Natural killer cell (primary cell): ENCODE results near the gene CACNA1B. TPM values are rescaled to one million over a fixed set of nuclear protein-coding genes. Genes with fewer than 3 reads are reported as not detected.

ENCODE experiments used
- ATAC-seq, 3 donors: fragments of 150-1000 bp in 2 of 3; fragments of 200-7000 bp in 1 of 3; cut with Tn5 transposase; 1 replicate in 1 of 3; 2 replicates in 2 of 3; pipeline ENCODE4 v1.10.0; 2021; ENCODE audit warnings: mild to moderate bottlenecking in 2 of 3, moderate library complexity in 2 of 3
- DNase-seq, 2 donors: peaks; one replicate each; pipeline versions ENCODE4 v3.0.0 to v3.0.0-alpha.2; 2013 to 2021; ENCODE audit warnings: mixed read lengths in 1 of 2
- H3K27ac ChIP-seq: one replicate; pipeline ENCODE4 v1.5.1; 2013; ENCODE audit warnings: mild to moderate bottlenecking, low read length
- H3K27me3 ChIP-seq: one replicate; pipeline ENCODE4 v1.6.1; 2013; ENCODE audit warnings: low read length; ENCODE audit not compliant: control insufficient read depth, insufficient read depth
- H3K36me3 ChIP-seq: one replicate; pipeline ENCODE4 v1.6.1; 2013; ENCODE audit warnings: low read length; ENCODE audit not compliant: control insufficient read depth, insufficient read depth
- H3K4me1 ChIP-seq: one replicate; pipeline ENCODE4 v1.6.1; 2013; ENCODE audit warnings: low read length; ENCODE audit not compliant: control insufficient read depth, insufficient read depth
- H3K4me3 ChIP-seq: one replicate; pipeline ENCODE4 v1.5.1; 2013; ENCODE audit warnings: low read length
- H3K9me3 ChIP-seq: one replicate; pipeline ENCODE4 v1.6.1; 2013; ENCODE audit warnings: low read length; ENCODE audit not compliant: control insufficient read depth, insufficient read depth
- H3K27ac Mint-ChIP-seq, 2 donors: one replicate each; pipeline ENCODE4 v1.8.0; 2022; ENCODE audit warnings: mild to moderate bottlenecking in 2 of 2, mixed read lengths in 2 of 2, moderate library complexity in 1 of 2
- H3K27me3 Mint-ChIP-seq, 2 donors: one replicate each; pipeline ENCODE4 v1.8.0; 2022; ENCODE audit warnings: low read depth in 2 of 2, mixed read lengths in 2 of 2
- H3K36me3 Mint-ChIP-seq: one replicate; pipeline ENCODE4 v1.8.0; 2022; ENCODE audit warnings: mixed read lengths
- H3K4me1 Mint-ChIP-seq, 2 donors: one replicate each; pipeline ENCODE4 v1.8.0; 2022; ENCODE audit warnings: mixed read lengths in 2 of 2
- H3K4me3 Mint-ChIP-seq: one replicate; pipeline ENCODE4 v1.8.0; 2022; ENCODE audit warnings: mild to moderate bottlenecking, moderate library complexity, mixed read lengths
- H3K9me3 Mint-ChIP-seq, 2 donors: one replicate each; pipeline ENCODE4 v1.8.0; 2022; ENCODE audit warnings: mixed read lengths in 2 of 2
- WGBS: methylation state at CpG from one replicate; pipeline ENCODE4 v1.1.7; 2013; ENCODE audit warnings: missing lambda C conversion rate; ENCODE audit not compliant: insufficient coverage; 5-methylcytosine and 5-hydroxymethylcytosine counted together
- intact Hi-C: fragments of 100-400 bp; cut with micrococcal nuclease; formaldehyde crosslinking; loops from one replicate; pipeline ENCODE4 v1.14.2; 2022
- total RNA-seq, 4 donors: library from RNA; stranded (reverse); fragments of 120-200 nt in 1 of 4; gene quantifications; one replicate each; pipeline versions ENCODE4 v1.2.3 to v1.2.4, GENCODE V29; 2013 to 2022
- TF ChIP-seq, protein P1 (sequence below): fragments of 200-600 bp; IDR thresholded peaks from one replicate; pipeline ENCODE4 v1.8.0; 2022; ENCODE audit warnings: antibody characterized with exemption

CACNA1B gene
- total RNA-seq, 3 donors from 2014 or later (not counting 1 experiment from before 2014, with no cell fraction given): 0.07 TPM; not detected in 2

DNA sequence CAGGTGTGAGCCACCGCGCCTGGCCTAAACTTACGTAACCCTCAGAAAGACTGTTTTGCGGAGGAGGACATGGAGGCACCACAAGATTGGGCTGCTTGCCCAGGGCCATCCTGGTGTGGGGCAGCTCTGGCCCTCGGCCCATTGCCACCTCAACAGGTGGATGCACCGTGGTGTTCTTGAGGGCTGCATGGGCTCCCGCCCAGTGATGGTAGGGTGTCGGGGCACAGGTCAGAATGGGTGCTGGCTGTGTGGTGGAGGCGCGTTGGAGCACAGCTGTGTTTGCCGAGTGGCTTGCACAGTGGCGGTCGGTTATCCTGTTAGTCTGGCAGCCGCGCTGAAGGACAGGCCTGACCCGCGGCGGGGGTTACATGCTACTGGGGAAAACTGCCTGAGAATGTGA is 196.9 kb downstream of the CACNA1B start:
- H3K4me1 Mint-ChIP-seq: no peaks in the 10 kb centered on the region
- Histone ChIP-seq H3K27me3 (no peaks in the 10 kb centered on the region), H3K4me3 (no peak overlapping the region), H3K36me3 (no peaks in the 10 kb centered on the region), H3K27ac (no peak overlapping the region), H3K4me1 (no peaks in the 10 kb centered on the region), H3K9me3 (no peaks in the 10 kb centered on the region)
- H3K9me3 Mint-ChIP-seq: no peaks in the 10 kb centered on the region
- DNase-seq: peak in 1 of 2 donors; percentile 4
- H3K27ac Mint-ChIP-seq: no peak overlapping the region
- WGBS: 93% methylated on average over 18 of the region's 18 CpGs
- no peaks in the 10 kb centered on the region for H3K36me3 Mint-ChIP-seq
- peaks cover 6 to 7% of the 10 kb centered on the region in 2 donors for H3K27me3 Mint-ChIP-seq
- no peak for ATAC-seq
- TF ChIP-seq, protein P1, sequence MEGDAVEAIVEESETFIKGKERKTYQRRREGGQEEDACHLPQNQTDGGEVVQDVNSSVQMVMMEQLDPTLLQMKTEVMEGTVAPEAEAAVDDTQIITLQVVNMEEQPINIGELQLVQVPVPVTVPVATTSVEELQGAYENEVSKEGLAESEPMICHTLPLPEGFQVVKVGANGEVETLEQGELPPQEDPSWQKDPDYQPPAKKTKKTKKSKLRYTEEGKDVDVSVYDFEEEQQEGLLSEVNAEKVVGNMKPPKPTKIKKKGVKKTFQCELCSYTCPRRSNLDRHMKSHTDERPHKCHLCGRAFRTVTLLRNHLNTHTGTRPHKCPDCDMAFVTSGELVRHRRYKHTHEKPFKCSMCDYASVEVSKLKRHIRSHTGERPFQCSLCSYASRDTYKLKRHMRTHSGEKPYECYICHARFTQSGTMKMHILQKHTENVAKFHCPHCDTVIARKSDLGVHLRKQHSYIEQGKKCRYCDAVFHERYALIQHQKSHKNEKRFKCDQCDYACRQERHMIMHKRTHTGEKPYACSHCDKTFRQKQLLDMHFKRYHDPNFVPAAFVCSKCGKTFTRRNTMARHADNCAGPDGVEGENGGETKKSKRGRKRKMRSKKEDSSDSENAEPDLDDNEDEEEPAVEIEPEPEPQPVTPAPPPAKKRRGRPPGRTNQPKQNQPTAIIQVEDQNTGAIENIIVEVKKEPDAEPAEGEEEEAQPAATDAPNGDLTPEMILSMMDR: no peak
- intact Hi-C loops: no loop called here
- no peak overlapping the region for H3K4me3 Mint-ChIP-seq

GRCh38 chr9:138075496-138075895 is 197.9 kb downstream of the CACNA1B start:
- intact Hi-C loops: no loop called here
- H3K27ac Mint-ChIP-seq: no peak overlapping the region
- peaks cover 7 to 13% of the 10 kb centered on the region in 2 donors for H3K27me3 Mint-ChIP-seq
- no peak for DNase-seq
- no peaks in the 10 kb centered on the region for H3K4me1 ChIP-seq
- H3K36me3 ChIP-seq: no peaks in the 10 kb centered on the region
- H3K27ac ChIP-seq: no peak overlapping the region
- 91% methylated on average over 20 of the region's 20 CpGs for WGBS
- H3K9me3 ChIP-seq: no peaks in the 10 kb centered on the region
- TF ChIP-seq, protein P1: no peak
- H3K4me3 Mint-ChIP-seq: no peak overlapping the region
- ATAC-seq: no peak
- H3K4me1 Mint-ChIP-seq: no peaks in the 10 kb centered on the region
- no peaks in the 10 kb centered on the region for H3K27me3 ChIP-seq
- no peaks in the 10 kb centered on the region for H3K36me3 Mint-ChIP-seq
- H3K4me3 ChIP-seq: no peak overlapping the region
- H3K9me3 Mint-ChIP-seq: no peaks in the 10 kb centered on the region

DNA sequence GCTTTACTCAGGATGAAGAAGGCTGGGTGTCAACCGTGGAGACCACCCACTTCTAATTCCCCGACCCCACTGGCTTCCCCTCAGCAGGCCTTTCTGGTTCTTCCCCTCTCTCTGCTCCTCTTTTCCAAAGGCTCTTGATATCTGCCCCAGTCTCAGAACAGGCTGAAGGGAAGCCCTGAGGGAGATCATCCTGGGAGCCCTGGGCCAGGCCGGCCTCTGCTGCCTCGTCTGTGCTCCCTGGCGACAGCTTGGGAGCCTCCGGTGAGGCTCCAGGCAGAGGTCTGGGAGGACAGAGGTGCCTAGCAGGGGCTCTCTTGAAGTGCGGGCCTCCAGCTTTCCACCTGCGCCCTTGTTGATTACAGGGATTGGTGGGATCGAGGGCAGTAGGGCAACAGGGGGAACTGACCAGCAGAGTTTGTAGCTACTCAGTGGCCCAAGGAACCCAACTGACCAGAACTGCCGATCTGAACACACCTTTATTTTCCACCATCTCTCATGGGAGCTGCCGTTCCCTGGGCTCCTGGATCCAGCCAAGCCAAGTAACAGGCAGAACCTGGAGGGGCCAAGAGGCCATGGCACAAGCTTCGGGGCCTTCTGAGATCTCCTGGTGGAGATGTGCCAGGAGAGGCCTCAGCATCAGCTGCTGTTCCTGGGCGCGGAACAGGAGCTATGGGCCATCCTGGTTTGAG is 198.5 kb downstream of the CACNA1B start:
- 84% methylated on average over 14 of the region's 14 CpGs for WGBS
- no peaks in the 10 kb centered on the region for H3K4me1 ChIP-seq
- Mint-ChIP-seq H3K27ac (no peak overlapping the region), H3K9me3 (no peaks in the 10 kb centered on the region), H3K36me3 (no peaks in the 10 kb centered on the region), H3K4me3 (no peak overlapping the region), H3K4me1 (no peaks in the 10 kb centered on the region), H3K27me3 (peaks cover 7 to 14% of the 10 kb centered on the region in 2 donors)
- no peak overlapping the region for H3K4me3 ChIP-seq
- TF ChIP-seq, protein P1: no peak
- ATAC-seq: no peak
- DNase-seq: peak in 1 of 2 donors; percentile 8
- no peaks in the 10 kb centered on the region for H3K9me3 ChIP-seq
- intact Hi-C loops: no loop called here
- H3K36me3 ChIP-seq: no peaks in the 10 kb centered on the region
- H3K27me3 ChIP-seq: no peaks in the 10 kb centered on the region
- no peak overlapping the region for H3K27ac ChIP-seq

DNA sequence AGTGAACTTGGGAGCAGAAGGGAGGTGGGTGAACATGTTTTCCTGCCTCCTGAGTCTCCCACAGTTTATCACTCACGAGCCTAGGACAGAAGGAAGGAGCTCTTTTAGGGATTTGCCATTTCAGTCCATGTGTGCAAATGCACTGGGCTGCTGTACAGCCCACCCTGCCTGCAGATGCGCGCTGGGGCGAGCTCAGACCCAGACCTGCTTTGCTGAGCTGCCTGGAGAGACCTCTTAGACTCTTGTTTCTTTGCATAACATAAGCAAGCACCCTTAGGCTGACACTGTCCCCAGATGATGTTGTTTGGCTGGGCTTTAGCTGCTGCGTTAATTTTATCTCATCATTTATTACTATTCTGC is 199.0 kb downstream of the CACNA1B start:
- H3K9me3 Mint-ChIP-seq: no peaks in the 10 kb centered on the region
- no peaks in the 10 kb centered on the region for H3K36me3 ChIP-seq
- H3K9me3 ChIP-seq: no peaks in the 10 kb centered on the region
- no peaks in the 10 kb centered on the region for H3K27me3 ChIP-seq
- 82% methylated on average over 5 of the region's 5 CpGs for WGBS
- intact Hi-C loops: no loop called here
- H3K36me3 Mint-ChIP-seq: no peaks in the 10 kb centered on the region
- no peaks in the 10 kb centered on the region for H3K4me1 Mint-ChIP-seq
- no peak overlapping the region for H3K27ac ChIP-seq
- no peak for ATAC-seq
- no peak overlapping the region for H3K4me3 Mint-ChIP-seq
- no peak overlapping the region for H3K4me3 ChIP-seq
- H3K27ac Mint-ChIP-seq: no peak overlapping the region
- peaks cover 7 to 17% of the 10 kb centered on the region in 2 donors for H3K27me3 Mint-ChIP-seq
- TF ChIP-seq, protein P1: no peak
- no peaks in the 10 kb centered on the region for H3K4me1 ChIP-seq
- no peak for DNase-seq
